HG02840 (cell line): ENCODE measurements around the gene CR1.
"Not testable (repeated sequence)": the region's sequence is repeated elsewhere in the genome, so short reads cannot be mapped to it uniquely, and the experiment has no call there.

ENCODE experiments used
- ATAC-seq: cut with Tn5 transposase; IDR thresholded peaks from one replicate; pipeline ENCODE4 v1.9.1; 2021; ENCODE audit warnings: mild to moderate bottlenecking, moderate library complexity, moderate number of reproducible peaks; ENCODE audit not compliant: unreplicated experiment, low FRiP score

The CR1 gene

DNA sequence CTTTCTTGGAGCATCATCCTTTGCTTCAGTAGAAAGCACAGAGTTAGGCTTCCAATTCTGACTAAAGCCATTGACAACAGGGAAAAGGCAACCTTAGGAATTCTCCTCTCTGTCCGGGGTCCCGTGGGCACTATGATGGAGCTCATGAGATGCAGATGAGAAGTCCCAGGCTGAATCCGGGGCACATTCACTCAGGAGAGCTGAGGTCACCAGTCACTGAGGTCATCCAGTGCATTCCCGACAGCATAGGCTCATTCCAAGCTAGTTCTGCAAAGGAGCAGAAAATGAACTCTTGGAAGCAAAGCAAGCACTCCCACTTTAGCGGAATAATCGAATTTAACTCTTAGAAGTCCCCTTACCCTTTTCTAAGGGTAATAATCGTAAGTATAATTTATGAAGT, 6.8 kb downstream of the CR1 start:
- ATAC-seq = no peak

DNA sequence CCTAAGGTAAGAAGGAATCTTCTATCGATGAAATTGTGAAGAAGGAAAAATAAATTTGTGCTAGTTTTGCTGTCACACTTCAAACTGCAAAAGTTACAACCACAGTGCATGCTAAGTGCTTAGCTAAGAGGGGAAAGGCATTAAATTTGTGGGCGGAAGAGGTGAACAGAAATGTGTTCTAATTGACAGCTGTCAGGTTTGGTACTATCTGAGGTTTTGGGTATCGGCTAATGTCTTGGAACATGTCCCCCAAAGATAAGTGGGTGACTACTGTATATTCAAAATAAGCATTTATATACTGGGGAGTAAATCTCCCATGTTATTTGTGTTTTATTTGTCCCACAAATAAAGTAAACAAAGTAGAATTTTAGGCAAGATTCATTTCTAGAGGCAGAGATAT, 8.0 kb downstream of the CR1 start:
- no peak for ATAC-seq

DNA sequence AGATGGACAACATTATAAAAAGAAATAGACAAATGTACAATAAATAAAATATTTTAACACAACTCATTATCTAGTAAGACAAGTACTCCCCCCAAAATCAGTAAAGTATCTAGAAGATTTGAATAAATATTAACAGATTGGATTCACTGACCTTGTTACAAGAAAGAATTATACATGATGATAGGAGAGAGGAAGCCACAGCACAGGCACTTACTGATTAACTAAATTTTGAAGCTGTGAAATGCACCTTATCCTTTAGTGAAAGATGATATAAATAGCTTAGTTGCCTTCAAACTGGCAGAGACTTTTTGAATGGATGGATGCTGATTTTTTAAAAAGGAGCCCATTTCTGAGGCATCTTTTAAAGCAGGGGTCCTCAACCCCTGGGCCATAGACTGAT, 8.5 kb downstream of the CR1 start:
- ATAC-seq = no peak

DNA sequence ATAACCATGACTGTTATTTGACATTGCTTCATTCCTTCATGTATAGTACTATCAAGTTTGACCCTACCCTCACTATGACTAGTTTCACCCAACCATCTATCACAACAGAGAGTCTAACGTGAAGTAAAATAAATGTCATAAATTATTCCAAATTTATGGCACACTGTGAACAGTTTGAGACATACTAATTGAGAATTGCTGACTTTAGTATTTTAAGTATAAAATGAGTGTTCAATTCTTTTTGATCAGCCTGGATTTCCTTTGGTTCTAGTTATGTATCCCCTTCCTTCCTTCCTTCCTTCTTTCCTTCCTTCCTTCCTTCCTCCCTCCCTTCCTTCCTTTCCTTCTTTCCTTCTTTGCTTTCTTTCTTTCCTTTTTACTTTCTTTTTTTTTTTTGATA, 14.5 kb downstream of the CR1 start:
- no peak for ATAC-seq

DNA sequence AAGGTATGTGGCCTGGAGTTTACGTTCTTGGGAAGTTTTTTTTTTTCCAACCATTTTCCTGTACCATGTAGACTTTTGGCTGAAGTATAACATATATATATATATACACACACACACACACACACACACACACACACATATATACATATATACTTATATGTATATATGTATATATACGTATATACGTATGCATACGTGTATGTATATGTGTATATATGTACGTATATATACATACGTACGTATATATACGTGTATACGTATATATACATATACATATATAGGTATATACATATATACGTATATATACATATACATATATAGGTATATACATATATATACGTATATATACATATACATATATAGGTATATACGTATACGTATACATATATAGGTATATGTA, 18.9 kb downstream of the CR1 start:
- ATAC-seq = no peak

DNA sequence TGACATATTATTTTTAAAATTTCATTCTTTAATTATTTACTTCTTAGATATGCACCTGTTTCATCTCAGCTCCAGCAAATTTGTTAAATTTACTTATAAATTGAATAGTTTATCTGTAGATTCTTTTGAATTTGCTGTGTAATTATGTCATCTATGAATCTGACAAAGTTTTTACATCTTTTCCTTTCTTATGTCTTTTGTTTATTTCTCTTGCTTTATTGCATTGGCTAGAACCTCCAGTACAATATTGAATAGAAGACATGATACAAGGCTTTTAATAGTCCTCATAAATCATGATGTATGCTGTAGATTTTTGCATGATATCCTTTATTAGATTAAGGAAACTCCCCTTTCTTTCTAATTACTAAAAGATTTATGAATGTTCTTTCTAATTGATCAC, 20.8 kb downstream of the CR1 start:
- no peak for ATAC-seq

DNA sequence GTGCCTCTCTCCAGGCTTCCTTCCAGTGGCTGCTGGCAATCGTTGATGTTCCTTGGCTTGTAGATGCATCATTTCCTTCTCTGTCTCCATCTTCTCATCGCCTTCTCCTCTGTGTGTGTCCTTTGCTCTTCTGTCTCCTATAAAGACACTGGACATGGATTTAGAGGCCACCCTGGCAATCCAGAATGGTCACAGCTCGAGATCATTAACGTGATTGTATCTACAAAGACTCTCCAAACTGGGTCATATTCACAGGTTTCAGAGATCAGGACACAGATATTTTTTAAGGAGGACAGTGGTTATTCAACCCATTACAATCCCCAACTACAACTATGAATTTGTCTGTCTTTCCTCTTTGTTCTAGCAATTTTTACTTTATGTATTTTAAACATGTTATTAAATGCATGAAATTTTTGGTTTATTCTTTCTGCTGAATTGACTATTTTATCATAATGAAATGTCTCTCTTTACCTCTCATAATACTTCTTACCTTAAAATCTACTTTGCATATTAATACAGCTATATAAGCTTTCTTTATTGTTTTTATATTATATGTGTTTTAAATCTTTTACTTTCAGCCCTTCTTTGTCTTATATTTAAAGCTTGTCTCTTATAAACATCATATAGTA, 22.8 kb downstream of the CR1 start:
- ATAC-seq = no peak

DNA sequence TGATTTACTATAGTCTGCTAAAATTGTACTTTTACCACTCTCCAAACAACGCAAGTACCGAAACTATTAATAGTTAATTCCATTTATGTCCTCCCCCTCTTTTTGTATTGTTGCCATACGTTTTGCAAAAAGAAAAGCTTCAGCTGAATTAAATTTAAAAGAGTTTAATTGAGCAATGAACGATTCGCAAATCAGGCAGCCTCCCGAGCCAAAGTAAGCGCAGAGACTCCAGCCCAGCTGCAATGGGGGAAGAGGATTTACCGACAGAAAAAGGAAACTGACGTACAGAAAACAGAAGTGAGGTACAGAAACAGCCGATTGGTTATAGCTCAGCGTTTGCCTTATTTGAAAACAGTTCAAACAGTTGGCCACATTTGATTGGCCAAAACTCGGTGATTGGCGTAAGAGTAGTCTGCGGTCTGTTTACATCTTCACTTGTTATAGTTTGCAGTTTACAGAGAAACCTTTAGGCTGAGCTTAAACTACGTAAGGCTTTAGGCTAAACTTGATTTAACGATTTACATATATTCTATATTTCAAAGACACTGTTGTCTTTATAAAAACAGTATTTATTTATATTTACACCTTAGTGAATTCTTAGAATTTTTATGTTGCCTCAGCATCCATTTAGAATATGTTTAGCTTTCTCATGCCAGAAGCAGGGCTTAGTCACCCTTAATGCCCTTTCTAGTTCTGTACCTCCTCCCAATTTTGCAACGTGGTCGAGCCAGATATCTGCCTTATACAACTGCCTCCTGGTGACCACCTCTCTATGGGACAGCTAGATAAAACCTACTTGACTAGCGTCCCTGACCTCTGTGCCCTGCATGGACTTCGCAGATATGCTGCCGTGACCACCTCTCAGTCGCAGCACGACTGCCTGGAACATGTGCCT, 23.8 kb downstream of the CR1 start:
- ATAC-seq = no peak

DNA sequence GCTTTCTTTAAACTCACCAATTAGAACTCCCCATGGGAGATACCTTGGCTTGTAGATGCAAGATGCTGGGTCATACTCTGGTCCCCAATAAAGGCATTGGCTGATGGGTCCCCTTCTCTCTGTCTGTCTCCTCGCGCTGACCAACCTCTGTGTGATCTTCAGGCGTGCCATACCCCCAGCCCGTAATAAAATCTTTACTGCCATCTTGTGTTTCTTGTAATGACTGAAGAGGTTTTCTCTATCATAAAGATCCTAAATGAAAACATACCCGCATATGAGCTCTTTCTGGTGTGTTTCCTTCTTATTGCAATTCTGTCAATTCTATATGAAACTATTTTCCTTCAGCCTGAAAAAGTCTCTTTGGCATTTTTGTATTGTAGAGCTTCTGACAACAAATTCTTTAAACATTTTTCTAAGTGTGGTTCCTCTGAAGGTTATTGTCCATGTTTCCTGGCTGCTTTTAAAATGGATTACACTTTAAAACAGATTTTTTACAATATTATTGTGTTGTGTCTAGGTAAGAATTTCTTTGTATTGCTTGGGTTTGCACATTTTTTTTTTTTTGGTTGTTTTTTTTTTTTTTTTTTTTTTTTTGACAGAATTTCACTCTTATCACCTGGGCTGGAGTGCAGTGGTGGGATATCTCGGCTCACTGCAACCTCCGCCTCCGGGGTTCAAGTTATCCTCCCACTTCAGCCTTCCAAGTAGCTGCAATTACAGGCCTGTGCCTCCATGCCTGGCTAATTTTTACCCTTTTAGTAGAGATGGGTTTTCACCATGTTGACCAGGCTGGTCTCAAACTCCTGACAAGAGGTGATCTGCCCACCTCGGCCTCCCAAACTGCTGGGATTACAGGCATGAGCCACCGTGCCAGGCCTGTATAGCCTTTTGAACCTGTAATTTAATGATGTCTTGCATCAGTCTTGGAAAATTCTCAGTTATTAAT, 24.7 kb downstream of the CR1 start:
- not testable (repeated sequence) for ATAC-seq

DNA sequence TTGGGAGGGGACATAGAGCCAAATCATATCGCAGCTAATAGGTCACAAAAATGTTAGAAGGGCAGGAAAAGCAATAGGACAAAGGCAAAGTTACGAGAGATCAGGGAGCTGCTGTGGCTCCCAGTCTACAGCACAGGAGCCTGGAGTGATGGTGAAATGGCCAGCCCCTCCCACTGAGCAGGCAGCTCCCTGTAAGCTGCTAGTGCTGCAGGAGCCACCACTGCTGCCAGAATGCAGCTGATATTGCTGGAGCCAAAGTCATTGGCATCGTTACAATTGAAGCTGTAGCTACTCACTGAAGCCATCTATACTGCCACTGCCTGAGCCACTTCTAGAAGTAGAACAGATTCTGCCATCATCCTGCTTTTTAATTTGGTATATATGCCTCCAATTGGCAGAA, 29.3 kb downstream of the CR1 start:
- not testable (repeated sequence) for ATAC-seq

DNA sequence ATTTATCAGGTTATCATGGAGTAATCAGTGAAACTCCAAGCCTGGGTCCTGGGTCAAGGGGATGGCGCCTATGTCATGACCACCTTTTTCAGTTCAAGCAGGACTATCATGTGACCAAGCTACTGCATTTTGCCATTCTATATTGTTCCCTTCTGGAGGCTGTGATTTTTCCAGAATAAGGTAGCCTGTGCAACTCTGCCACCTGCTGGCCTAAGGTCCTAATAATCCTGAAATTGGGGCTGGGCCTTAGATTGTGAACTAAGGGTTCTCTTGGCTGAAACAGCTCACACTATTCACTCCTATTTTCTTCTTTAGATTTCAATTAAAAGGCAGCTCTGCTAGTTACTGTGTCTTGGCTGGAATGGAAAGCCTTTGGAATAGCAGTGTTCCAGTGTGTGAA, 32.4 kb downstream of the CR1 start:
- ATAC-seq = not testable (repeated sequence)

DNA sequence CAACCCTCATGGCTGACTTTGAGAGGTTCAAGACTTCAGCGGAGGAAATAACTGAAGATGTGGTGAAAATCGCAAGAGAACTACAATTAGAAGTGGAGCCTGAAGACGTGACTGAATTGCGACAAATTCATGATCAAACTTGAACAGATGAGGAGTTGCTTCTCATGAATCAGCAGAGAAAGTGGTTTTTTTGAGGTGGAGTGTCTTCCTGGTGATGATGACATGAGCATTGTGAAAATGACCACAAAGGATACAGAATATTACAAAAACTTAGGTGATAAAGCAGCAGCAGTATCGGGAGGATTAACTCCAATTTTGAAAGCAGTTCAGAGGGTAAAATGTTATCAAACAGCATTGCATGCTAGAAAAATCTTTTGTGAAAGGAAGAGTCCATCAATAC, 40.3 kb downstream of the CR1 start:
- ATAC-seq = not testable (repeated sequence)

DNA sequence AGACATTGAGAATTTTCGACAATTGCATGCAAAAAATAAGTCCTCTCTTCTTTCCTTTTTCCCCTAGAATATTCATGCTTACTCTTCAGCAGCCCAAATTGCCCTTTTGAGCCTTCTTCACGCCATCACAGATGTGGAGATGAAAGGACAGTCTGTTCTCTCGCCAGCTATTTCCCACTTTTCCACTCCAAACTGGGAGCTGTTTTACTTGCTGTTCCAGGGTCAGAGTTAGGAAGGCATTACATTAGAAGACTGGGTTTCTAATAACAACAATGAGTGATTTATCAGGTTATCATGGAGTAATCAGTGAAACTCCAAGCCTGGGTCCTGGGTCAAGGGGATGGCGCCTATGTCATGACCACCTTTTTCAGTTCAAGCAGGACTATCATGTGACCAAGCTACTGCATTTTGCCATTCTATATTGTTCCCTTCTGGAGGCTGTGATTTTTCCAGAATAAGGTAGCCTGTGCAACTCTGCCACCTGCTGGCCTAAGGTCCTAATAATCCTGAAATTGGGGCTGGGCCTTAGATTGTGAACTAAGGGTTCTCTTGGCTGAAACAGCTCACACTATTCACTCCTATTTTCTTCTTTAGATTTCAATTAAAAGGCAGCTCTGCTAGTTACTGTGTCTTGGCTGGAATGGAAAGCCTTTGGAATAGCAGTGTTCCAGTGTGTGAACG, 50.9 kb downstream of the CR1 start:
- ATAC-seq = not testable (repeated sequence)

DNA sequence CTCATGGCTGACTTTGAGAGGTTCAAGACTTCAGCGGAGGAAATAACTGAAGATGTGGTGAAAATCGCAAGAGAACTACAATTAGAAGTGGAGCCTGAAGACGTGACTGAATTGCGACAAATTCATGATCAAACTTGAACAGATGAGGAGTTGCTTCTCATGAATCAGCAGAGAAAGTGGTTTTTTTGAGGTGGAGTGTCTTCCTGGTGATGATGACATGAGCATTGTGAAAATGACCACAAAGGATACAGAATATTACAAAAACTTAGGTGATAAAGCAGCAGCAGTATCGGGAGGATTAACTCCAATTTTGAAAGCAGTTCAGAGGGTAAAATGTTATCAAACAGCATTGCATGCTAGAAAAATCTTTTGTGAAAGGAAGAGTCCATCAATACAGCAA, 58.9 kb downstream of the CR1 start:
- not testable (repeated sequence) for ATAC-seq

DNA sequence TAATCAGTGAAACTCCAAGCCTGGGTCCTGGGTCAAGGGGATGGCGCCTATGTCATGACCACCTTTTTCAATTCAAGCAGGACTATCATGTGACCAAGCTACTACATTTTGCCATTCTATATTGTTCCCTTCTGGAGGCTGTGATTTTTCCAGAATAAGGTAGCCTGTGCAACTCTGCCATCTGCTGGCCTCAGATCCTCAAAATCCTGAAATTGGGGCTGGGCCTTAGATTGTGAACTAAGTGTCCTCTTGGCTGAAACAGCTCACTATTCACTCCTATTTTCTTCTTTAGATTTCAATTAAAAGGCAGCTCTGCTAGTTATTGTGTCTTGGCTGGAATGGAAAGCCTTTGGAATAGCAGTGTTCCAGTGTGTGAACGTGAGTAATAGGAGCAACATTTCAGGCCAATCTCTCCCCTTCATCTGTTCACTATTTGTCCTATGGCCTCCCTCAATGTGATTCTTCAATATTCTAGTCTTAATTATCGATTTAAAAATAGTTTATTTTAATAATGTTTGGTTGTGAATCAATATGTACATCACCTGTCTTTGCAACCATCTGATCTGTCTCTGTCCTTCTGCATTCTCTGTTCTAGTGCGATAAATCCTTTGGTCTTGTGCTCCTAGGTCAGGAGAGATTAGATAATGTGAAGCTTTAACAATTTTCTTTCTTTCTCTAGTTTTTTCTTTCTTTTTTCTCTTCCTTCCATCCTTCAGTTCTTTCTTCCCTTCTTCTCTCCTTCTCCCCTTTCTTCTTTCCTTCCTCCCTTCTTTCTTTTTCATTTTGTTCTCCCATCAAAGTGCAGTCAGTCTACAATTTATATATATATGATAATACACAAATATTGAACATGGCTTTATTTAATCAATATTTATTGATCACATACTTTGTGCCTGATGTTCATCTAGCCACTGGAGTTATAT, 69.8 kb downstream of the CR1 start:
- ATAC-seq = no peak

DNA sequence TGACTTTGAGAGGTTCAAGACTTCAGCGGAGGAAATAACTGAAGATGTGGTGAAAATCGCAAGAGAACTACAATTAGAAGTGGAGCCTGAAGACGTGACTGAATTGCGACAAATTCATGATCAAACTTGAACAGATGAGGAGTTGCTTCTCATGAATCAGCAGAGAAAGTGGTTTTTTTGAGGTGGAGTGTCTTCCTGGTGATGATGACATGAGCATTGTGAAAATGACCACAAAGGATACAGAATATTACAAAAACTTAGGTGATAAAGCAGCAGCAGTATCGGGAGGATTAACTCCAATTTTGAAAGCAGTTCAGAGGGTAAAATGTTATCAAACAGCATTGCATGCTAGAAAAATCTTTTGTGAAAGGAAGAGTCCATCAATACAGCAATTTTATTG, 76.0 kb downstream of the CR1 start:
- ATAC-seq = not testable (repeated sequence)

DNA sequence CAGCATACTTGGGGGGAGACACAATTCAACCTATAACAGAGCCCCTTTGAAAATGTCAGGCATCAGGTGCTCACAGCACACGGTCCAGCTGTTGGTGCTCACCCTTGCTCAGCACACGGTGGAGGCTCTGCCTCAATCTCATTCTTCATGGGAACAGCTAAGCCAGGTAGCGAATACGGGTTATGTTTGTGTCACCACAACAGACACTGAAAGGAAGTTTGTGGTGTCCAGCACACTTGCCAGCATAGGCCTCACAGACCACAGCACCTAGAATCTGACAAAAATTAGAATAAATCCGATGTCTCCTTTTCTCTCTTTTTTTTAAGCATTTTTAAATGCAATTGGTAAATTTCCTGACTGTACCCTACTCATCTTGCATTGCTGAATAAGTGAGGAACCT, 77.1 kb downstream of the CR1 start:
- ATAC-seq = not testable (repeated sequence)

DNA sequence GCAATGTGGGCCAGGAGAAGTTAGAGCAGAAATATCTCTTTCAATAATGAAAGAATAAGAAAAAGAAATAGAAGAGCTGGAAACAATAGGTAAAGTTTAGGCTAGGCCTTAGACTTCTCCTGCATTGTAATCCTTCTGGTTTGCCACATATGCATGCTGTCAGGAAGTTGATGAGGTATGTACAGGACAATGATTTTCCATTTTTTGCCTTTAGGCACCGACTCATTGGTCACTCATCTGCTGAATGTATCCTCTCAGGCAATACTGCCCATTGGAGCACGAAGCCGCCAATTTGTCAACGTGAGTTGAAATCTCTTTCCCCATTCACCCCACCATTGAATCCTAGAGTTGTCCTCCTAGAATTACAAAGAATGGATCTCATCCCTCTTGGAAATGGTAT, 79.4 kb downstream of the CR1 start:
- not testable (repeated sequence) for ATAC-seq

DNA sequence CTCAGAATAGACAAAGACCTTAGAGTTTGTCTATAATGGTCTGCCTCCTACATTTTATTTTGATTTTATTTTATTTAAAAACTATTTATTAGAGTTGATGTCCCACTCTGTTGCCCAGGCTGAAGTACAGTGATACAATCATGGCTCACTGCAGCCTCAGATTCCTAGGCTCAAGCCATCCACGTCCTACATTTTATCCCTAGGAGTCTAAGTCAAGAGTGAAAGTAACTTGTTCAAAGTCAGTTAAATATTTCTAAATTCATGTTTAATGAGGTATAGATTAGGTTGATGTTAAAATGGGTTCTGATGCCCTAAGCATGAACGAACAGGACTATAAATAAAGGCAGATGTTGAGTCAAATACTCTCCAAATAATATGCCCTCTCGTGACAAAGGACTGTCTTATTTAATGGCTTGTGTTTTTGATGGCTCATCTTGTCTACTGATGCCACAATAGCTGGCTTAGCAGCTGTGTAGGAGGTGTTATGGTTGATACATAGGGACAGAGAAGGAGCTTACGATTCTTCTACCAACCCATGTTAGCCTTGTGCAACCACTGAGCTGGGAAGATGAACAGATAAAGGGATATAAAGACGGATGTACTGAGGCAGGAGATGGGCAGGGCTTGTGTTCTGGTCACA, 83.0 kb downstream of the CR1 start:
- ATAC-seq = no peak
